ENCODE results near the gene PPFIBP1.
"Not testable (repeated sequence)": the region's sequence is repeated elsewhere in the genome, so short reads cannot be mapped to it uniquely, and the experiment has no call there.

Gene PPFIBP1

GRCh38 chr12:27591698-27592097 lies 67.7 kb downstream of the PPFIBP1 start:
- not testable (repeated sequence) for DNase-seq (ENCODE audit: low read depth, low spot score)

- DNase-seq (ENCODE audit: low read depth, low spot score): no peak
These were observed 68.5 kb downstream of the PPFIBP1 start for GRCh38 chr12:27592548-27592947.

DNA sequence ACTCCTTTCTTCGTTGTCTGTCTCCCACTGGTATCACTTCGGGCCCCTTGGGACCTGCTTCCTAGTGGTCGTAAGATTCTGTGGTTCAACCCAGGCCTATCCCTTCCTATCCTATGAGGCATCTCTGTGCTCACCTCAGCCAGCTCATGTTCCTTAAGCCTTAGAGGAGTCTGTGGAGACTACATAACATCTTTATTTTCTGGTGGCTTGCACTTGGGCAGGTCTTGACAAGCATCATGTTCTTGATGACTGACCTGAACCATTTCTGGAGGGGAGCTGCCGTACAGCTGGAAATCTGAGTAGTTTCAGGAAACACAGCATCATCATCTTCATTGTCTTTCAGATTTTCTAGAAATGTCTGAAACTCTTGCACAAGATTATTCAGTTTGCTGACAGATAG lies 69.3 kb downstream of the PPFIBP1 start:
- no peak for DNase-seq (ENCODE audit: low read depth, low spot score)

DNA sequence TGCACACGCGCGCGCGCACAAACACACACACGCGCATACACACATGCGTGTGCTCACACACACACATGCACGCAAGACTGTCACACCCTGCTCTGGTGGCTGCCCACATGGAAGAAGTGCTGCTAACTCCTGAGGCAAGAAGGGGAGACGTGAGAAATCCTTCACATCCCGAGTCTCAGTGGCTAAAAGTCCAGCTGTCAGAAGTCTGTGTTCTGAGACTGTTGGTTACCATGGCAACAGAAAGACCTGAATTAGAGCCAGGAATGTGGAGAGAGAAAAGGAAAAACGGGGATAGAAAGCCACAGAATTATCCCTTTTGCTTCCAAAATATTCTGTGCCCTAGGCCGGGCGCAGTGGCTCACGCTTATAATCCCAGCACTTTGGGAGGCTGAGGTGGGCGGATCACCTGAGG lies 71.2 kb downstream of the PPFIBP1 start:
- peak; percentile 21 for DNase-seq (ENCODE audit: low read depth, low spot score)

DNA sequence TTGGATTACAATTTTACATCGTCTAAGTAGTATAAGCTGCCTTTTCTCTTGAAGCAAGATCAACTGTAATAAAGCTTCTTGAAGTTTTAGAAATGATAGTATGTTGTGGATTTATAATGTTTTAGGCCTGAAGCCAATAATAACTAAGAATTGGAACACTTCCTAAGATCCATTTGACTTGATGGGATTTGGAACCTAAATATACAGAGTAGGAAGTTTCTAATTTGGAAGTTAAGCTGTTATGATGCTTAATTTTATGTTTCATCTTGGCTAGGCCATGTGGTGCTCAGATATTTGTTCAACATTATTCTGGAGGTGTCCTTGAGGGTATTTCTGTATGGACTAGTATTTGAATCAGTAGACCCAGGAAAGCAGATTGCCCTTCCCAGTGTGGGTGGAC lies 74.9 kb downstream of the PPFIBP1 start:
- DNase-seq (ENCODE audit: low read depth, low spot score): not testable (repeated sequence)

DNA sequence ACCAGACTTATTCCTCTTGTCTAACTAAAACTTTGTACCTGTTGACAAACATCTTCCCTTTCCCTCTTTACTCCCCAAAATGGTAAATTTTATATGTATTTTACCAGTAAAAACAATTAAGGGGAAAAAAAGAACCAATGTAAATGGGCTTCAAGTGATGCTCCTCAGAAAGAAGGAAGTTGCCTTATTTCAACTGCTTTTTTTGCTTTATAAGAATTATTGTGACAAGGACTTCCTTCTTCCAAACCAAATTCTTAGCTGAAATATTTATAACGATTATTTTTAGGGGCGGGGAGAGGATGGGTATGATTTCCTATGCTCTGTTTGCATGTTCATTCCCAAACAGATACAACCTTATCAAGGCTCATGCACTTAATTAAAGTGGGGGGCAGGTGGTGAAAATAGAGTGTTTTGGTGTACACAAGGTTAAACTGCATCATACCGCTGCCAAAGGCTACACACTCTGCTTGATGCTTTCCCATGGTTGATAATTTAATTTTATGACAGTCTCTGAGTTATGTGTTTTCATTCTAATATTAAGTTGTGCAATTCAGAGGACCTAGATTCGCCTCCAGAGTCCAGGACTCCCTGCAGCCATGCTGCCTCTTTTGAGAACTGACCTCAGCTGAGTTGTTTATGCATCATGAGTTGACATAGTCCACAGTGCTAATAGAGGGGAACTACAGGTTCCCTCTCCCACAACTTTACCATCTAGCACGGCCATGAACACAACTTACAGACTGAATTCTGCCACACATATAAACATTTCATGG lies 77.2 kb downstream of the PPFIBP1 start:
- not testable (repeated sequence) for DNase-seq (ENCODE audit: low read depth, low spot score)

DNA sequence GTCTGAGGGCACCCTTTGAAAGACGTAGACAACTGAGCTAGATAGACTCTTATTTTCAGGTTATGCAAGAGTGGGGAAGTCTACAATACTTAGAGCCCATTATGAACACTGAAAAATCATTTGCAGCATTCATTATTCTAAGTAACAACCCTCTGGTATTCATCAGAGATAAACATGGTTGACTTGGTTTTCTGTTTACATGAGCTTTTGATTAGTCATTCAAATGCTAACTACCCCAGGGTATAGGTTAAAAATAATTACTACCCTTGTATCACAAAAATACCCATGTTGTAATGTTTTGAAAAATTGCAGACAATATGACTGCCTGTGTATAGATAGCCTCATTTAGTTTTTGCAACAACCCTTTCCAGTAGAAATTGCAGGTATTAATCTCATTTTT lies 78.5 kb downstream of the PPFIBP1 start:
- no peak for DNase-seq (ENCODE audit: low read depth, low spot score)

DNA sequence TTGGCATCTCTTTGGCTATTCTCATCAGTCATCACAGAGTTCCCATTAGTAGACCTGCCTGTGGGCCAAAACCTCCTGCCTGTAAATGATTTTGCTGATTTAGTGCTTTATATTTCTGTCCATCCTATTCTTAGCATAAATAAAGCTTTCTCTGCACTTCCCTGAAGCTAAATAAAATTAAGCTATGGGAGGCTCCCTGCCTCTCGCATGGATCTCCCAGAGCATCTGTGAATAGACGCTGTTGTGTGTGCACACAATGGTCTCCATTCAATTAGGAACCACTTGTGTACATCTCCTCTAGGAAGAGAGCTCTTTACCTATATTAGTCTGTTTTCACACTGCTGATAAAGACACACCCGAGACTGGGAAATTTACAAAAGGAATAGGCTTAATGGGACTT lies 80.4 kb downstream of the PPFIBP1 start:
- DNase-seq (ENCODE audit: low read depth, low spot score): no peak

GRCh38 chr12:27606986-27607385 lies 83.0 kb downstream of the PPFIBP1 start:
- no peak for DNase-seq (ENCODE audit: low read depth, low spot score)

- DNase-seq (ENCODE audit: low read depth, low spot score): no peak
These were observed 83.6 kb downstream of the PPFIBP1 start for GRCh38 chr12:27607591-27607990.

GRCh38 chr12:27608890-27609289 lies 84.9 kb downstream of the PPFIBP1 start:
- DNase-seq (ENCODE audit: low read depth, low spot score): no peak

GRCh38 chr12:27610374-27610773 lies 86.4 kb downstream of the PPFIBP1 start:
- DNase-seq (ENCODE audit: low read depth, low spot score): no peak

GRCh38 chr12:27614386-27614785 lies 90.4 kb downstream of the PPFIBP1 start:
- DNase-seq (ENCODE audit: low read depth, low spot score): peak; percentile 18

DNA sequence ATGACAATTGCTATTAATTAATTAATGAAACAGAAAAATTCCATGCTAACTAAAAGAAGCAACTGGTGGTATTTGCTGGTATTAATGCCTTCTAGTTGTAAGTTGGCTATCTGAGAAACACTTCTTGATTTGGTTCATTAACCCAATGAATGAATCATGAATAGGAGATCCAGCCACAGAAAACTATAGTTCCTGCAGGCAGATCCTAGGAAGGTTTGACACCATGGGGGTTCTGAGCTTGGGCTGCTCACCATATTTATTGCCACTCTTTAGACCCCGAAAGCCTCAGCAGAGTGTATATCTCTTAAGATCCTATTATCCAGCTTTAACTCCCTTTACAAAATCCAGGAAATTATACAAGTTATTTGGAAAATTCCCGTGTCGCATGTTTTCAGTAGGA lies 90.9 kb downstream of the PPFIBP1 start:
- no peak for DNase-seq (ENCODE audit: low read depth, low spot score)

DNA sequence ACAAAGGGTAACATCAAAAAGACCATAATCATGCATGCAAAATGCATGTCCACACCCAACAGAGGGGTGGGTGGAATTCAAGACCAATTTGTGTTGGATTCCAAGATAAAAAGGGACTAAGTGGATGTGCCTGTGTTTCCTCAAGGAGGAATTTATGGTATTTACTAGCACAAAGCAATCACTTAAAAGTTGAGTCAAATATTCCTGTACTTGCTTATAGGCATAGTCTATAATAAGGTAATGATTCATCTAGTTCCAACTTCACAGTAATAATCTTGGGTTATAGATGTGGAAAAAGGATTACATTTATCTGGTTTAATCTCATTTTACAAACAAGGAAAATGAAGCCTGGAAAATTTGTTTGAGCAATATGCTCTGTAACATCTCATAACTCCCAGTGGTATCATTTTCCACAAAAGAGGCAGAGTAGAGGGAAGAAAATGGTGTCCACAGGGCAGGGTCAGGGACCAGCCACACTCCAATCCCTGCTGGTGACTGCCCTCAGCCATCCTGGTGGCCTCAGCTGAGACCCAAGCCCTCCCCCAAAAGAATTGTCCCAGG lies 91.4 kb downstream of the PPFIBP1 start:
- peak; percentile 9 for DNase-seq (ENCODE audit: low read depth, low spot score)

GRCh38 chr12:27616356-27617142 lies 92.5 kb downstream of the PPFIBP1 start:
- no peak for DNase-seq (ENCODE audit: low read depth, low spot score)

DNA sequence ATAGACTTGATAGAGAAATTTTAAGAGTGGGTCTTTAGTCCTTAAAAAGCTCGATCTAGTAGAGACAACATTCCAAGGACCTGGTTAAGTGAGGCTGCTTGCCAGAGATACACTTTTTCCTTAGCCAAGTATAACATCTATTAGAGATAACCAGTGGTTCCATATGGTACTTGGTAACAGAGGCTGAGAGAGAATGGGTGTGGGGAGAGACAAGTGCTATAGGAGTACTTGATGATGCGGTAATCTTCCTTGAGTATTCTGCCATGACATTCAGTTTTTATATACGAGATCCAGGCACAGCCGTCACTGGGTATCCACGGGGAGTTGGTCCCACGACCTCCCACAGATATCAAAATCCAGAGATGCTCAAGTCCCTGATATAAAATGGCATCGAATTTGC lies 94.8 kb downstream of the PPFIBP1 start:
- no peak for DNase-seq (ENCODE audit: low read depth, low spot score)

GRCh38 chr12:27619308-27619707 lies 95.3 kb downstream of the PPFIBP1 start:
- no peak for DNase-seq (ENCODE audit: low read depth, low spot score)

DNA sequence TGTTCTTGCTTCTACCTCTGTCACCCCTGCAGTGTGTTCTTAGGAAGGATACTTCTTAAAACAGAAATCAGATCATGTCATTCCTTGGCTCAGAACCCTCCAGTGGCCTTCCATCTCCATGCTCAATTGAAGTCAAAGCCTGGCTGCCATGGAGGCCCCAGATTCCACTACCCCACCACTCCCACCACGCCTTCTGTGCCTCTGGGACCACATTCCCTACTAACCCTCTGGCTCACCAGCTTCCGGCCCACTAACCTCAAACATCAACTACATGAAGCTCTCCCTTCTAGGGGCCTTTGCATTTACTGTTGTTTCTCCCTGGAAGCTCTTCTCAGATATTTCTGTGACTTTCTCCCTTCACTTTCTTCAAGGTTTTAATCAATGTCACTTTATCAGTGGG lies 96.1 kb downstream of the PPFIBP1 start:
- no peak for DNase-seq (ENCODE audit: low read depth, low spot score)

GRCh38 chr12:27622436-27623195 lies 98.6 kb downstream of the PPFIBP1 start:
- peak; percentile 12 for DNase-seq (ENCODE audit: low read depth, low spot score)

DNA sequence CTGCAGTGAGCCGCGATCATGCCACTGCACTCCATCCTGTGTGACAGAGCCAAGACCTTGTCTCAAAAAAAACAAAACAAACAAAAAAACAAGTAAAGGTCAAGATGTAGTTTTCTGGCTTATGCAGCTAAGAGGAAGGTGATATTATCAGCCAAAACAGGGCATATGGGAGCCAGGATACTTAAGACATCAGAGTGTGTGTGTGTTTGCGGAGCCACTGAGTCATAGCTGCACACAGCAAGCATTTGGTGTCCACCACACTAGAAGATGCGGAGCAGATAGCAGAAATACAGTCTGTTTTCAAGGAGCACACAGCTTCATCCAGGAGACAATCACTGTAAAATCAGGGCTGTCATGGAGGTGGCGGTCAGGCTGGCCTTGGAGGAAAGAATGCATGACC lies 99.6 kb downstream of the PPFIBP1 start:
- DNase-seq (ENCODE audit: low read depth, low spot score): no peak

GRCh38 chr12:27624586-27624985 lies 100.6 kb downstream of the PPFIBP1 start:
- DNase-seq (ENCODE audit: low read depth, low spot score): no peak
